ENCODE results near the gene RIMS1.

GRCh38 chr6:72328775-72329174 is 442.4 kb downstream of the RIMS1 start:
- TF ChIP-seq REST (IDR thresholded peaks at IDR 0.05; ENCODE audit: borderline replicate concordance in 1 of 2, low read depth in 1 of 2, low read length in 2 of 2), result no peak
- no peak for TF ChIP-seq CTCF (CRISPR knock-in tag; IDR thresholded peaks at IDR 0.05)
- no peak for TF ChIP-seq AKAP8 (CRISPR knock-in tag; IDR thresholded peaks at IDR 0.05)
- no peak for TF ChIP-seq FOXO1 (CRISPR knock-in tag; IDR thresholded peaks at IDR 0.05)
- TF ChIP-seq TCF12 (IDR thresholded peaks at IDR 0.05), result no peak
- TF ChIP-seq TCF12 (CRISPR knock-in tag; IDR thresholded peaks at IDR 0.05), result no peak
- TF ChIP-seq, protein P1, sequence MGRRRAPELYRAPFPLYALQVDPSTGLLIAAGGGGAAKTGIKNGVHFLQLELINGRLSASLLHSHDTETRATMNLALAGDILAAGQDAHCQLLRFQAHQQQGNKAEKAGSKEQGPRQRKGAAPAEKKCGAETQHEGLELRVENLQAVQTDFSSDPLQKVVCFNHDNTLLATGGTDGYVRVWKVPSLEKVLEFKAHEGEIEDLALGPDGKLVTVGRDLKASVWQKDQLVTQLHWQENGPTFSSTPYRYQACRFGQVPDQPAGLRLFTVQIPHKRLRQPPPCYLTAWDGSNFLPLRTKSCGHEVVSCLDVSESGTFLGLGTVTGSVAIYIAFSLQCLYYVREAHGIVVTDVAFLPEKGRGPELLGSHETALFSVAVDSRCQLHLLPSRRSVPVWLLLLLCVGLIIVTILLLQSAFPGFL (CRISPR knock-in tag; IDR thresholded peaks at IDR 0.05), result no peak
- no peak for TF ChIP-seq EZH2 (conservative IDR thresholded peaks at IDR 0.05; ENCODE audit: low read depth, low read length)
- no peak for TF ChIP-seq POLR2A (IDR thresholded peaks at IDR 0.05; ENCODE audit: insufficient read depth in 1 of 2, low read depth in 2 of 2, low read length in 2 of 2)
- TF ChIP-seq ZMAT5 (CRISPR knock-in tag; IDR thresholded peaks at IDR 0.05; ENCODE audit: borderline replicate concordance, low read depth), result no peak
- no peak for TF ChIP-seq PHF8 (CRISPR knock-in tag; IDR thresholded peaks at IDR 0.05)
- no peak for TF ChIP-seq ATF7 (IDR thresholded peaks at IDR 0.05)
- TF ChIP-seq ATF7 (CRISPR knock-in tag; IDR thresholded peaks at IDR 0.05), result no peak
- TF ChIP-seq HNF4A (CRISPR knock-in tag; IDR thresholded peaks at IDR 0.05), result no peak
- no peak for TF ChIP-seq RFX5 (IDR thresholded peaks at IDR 0.05; ENCODE audit: low read depth, low read length)
- no peak for TF ChIP-seq ZNF704 (CRISPR knock-in tag; IDR thresholded peaks at IDR 0.05; ENCODE audit: borderline replicate concordance)

Measured in HepG2 (cell line).